Glutamatergic neuron (in vitro differentiated cells): ENCODE data around the gene TEX38. TPM values are rescaled to one million over a fixed set of nuclear protein-coding genes. Genes with fewer than 3 reads are reported as not detected.

ENCODE experiments used
- DNase-seq: peaks from one replicate; pipeline ENCODE4 v3.0.0; 2022
- H3K27ac Mint-ChIP-seq: one replicate; pipeline ENCODE4 v1.8.0; 2020; ENCODE audit warnings: mild to moderate bottlenecking, mixed read lengths, inconsistent platforms; ENCODE audit not compliant: unreplicated experiment
- H3K27me3 Mint-ChIP-seq: one replicate; pipeline ENCODE4 v1.8.0; 2020; ENCODE audit warnings: mild to moderate bottlenecking, moderate library complexity, mixed read lengths, inconsistent platforms; ENCODE audit not compliant: unreplicated experiment
- H3K36me3 Mint-ChIP-seq: one replicate; pipeline ENCODE4 v1.8.0; 2020; ENCODE audit warnings: mild to moderate bottlenecking, mixed read lengths, inconsistent platforms; ENCODE audit not compliant: unreplicated experiment
- H3K4me1 Mint-ChIP-seq: one replicate; pipeline ENCODE4 v1.8.0; 2020; ENCODE audit warnings: mild to moderate bottlenecking, low read depth, mixed read lengths, inconsistent platforms; ENCODE audit not compliant: unreplicated experiment
- H3K4me3 Mint-ChIP-seq: one replicate; pipeline ENCODE4 v1.8.0; 2020; ENCODE audit warnings: mild to moderate bottlenecking, mixed read lengths, inconsistent platforms; ENCODE audit not compliant: unreplicated experiment
- H3K9me3 Mint-ChIP-seq: one replicate; pipeline ENCODE4 v1.8.0; 2020; ENCODE audit warnings: mild to moderate bottlenecking, moderate library complexity, mixed read lengths, inconsistent platforms; ENCODE audit not compliant: unreplicated experiment
- total RNA-seq: library from RNA; stranded (reverse); fragmentation: NEBNext Ultra II Directional; extraction: Animal tissue kit (Norgen Biotek cat#: 25700); gene quantifications from one replicate; pipeline ENCODE4 v1.2.1, GENCODE V29; 2021; ENCODE audit not compliant: unreplicated experiment
- TF ChIP-seq, protein P1 (sequence below): fragments of 200-600 bp; sonication (generic); IDR thresholded peaks from one replicate; pipeline ENCODE4 v1.5.0; 2021; ENCODE audit not compliant: partially characterized antibody, unreplicated experiment

TEX38 gene
- total RNA-seq, 1 donor from 2014 or later: not detected

DNA sequence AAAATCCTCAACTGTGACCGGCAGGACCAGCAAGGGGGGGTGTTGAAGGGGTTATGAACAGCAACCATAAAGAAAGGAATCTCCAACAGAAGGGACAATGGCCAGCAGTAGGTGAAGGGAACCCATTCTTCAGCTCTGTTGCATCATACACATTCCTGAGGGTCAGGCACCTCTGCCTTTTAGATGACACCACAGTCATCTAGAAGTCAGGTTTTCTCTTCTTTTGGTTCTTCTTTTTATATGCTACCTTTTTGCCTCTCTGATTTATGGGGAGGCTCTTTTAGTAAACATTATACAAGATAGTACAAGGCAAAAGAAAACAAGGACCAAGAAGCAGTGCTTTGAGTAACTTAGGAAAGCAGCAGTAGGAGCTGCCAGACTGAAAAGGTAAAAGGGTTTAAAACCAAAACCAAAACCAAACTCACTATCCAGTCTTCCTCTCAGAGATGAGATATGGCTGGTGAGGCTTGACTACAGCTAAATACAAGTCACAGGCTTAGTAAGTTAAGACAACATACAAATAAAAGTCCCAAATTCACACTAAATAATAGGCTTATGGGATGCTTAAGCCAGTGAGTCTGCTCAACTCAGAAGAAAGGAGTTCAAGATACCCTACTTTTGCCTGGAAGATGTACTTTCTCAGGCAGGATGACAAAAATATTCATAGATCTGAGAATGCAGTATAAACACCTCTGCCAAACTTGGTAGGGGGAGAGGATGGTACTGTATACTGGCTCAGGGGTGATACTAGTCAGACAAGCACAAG lies 4.1 kb downstream of the TEX38 start:
- Mint-ChIP-seq H3K9me3 (no peaks in the 10 kb centered on the region), H3K4me3 (no peak overlapping the region), H3K27me3 (no peaks in the 10 kb centered on the region), H3K4me1 (no peaks in the 10 kb centered on the region), H3K36me3 (no peaks in the 10 kb centered on the region), H3K27ac (no peak overlapping the region)
- TF ChIP-seq, protein P1, sequence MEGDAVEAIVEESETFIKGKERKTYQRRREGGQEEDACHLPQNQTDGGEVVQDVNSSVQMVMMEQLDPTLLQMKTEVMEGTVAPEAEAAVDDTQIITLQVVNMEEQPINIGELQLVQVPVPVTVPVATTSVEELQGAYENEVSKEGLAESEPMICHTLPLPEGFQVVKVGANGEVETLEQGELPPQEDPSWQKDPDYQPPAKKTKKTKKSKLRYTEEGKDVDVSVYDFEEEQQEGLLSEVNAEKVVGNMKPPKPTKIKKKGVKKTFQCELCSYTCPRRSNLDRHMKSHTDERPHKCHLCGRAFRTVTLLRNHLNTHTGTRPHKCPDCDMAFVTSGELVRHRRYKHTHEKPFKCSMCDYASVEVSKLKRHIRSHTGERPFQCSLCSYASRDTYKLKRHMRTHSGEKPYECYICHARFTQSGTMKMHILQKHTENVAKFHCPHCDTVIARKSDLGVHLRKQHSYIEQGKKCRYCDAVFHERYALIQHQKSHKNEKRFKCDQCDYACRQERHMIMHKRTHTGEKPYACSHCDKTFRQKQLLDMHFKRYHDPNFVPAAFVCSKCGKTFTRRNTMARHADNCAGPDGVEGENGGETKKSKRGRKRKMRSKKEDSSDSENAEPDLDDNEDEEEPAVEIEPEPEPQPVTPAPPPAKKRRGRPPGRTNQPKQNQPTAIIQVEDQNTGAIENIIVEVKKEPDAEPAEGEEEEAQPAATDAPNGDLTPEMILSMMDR: no peak
- DNase-seq: no peak

DNA sequence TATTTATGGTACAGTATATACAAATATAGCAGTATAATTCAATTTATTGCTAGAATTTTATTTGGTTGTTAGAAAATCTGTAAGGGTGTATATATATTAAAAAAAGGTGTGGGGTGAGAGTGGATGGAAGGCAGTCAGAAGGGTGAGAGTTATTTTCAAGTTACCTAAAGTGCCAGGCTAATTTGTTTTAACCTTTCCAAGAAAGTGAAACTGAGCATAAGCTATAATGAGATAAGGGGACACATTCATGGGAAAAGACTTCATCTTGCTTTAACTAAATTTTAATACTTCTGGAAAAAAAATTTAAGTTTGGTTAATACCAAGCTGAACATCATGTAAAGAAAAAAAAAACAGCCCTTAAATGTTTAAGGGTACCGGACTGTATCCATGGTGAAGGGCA lies 4.9 kb downstream of the TEX38 start:
- no peak for DNase-seq
- no peak overlapping the region for H3K4me3 Mint-ChIP-seq
- H3K9me3 Mint-ChIP-seq: no peaks in the 10 kb centered on the region
- no peaks in the 10 kb centered on the region for H3K4me1 Mint-ChIP-seq
- no peaks in the 10 kb centered on the region for H3K27me3 Mint-ChIP-seq
- no peak overlapping the region for H3K27ac Mint-ChIP-seq
- no peaks in the 10 kb centered on the region for H3K36me3 Mint-ChIP-seq
- TF ChIP-seq, protein P1: no peak

DNA sequence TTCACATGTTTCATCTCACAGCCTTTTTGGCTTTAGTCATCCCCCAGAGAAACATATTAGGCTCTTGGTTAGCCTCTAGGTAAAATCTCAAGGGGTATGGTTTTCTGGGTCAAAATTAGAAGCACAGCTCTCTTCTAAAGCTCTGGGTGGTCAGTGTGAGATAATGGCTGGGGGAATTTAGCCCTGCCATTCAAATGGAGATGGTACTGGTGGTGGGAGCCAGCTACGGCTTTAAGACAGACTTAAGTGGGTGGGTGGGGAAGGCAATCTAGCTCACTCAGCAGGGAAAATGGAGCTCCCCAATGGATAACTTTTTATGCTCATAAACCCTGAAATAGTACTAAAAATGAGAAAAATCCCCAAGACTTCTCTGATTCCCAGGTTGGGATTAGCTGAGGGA lies 5.7 kb downstream of the TEX38 start:
- Mint-ChIP-seq H3K4me1 (no peaks in the 10 kb centered on the region), H3K9me3 (no peaks in the 10 kb centered on the region), H3K36me3 (no peaks in the 10 kb centered on the region), H3K4me3 (no peak overlapping the region), H3K27me3 (no peaks in the 10 kb centered on the region), H3K27ac (no peak overlapping the region)
- no peak for DNase-seq
- TF ChIP-seq, protein P1: no peak

DNA sequence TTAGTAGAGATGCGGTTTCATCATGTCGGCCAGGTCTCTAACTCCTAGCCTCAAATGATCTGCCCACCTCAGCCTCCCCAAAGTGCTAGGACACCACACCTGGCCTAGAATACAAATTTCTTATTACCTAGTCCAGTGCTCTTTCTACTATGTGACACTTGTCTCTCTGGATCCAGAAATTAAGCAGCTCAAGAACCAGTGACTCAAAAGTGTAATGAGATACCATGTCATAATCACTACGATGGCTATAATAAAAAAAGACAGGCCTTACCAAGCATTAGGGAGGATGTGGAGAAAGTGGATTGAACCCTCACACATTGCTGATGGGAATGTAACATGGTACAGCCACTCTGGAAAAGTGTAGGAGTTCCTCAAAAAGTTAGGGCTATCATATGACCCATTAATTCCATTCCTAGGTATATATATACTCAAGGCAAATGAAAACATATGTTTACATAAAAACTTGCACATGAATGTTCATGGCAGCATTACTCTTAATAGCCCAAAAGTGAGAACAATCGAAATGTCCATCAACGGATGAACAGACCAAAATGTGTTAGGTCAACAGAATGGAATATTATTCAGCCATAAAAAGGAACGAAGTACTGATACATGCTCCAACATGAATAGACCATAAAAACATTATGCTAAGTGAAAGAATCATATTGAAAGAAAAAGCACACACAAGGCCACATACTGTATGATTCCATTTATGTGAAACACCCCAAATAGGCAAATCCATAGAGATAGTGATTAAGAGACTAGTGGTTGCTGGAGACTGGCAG lies 8.3 kb downstream of the TEX38 start:
- H3K9me3 Mint-ChIP-seq: no peaks in the 10 kb centered on the region
- TF ChIP-seq, protein P1: no peak
- H3K4me3 Mint-ChIP-seq: no peak overlapping the region
- no peaks in the 10 kb centered on the region for H3K36me3 Mint-ChIP-seq
- H3K4me1 Mint-ChIP-seq: no peaks in the 10 kb centered on the region
- H3K27ac Mint-ChIP-seq: no peak overlapping the region
- no peaks in the 10 kb centered on the region for H3K27me3 Mint-ChIP-seq
- no peak for DNase-seq
